ENCODE data around the gene COL8A2. TPM values are rescaled to one million over a fixed set of nuclear protein-coding genes. Genes with fewer than 3 reads are reported as not detected.

The COL8A2 gene
- polyA plus RNA-seq, 3 donors = 0.90 to 3.0 (median 1.6) TPM

- H3K36me3 ChIP-seq (replicated peaks in 1 of 2; ENCODE audit: control insufficient read depth in 1 of 2, insufficient read depth in 2 of 2, low read length in 2 of 2) = peaks cover 19 to 28% of the 10 kb centered on the region in 2 donors
- H3K9ac ChIP-seq (ENCODE audit: insufficient read depth, low read length, poor library complexity, severe bottlenecking) = no peak overlapping the region
- H3K4me1 ChIP-seq (ENCODE audit: control insufficient read depth in 1 of 2, insufficient read depth in 2 of 2, low read length in 2 of 2) = peaks cover 14 to 23% of the 10 kb centered on the region in 2 donors
- H3K4me3 Mint-ChIP-seq = no peak overlapping the region
- H2AFZ ChIP-seq (ENCODE audit: insufficient read depth, low read depth, low read length, poor library complexity, severe bottlenecking) = no peak overlapping the region
- H3K9me3 Mint-ChIP-seq = peaks cover 0 to 9% (median 3%) of the 10 kb centered on the region in 7 donors
- no peaks in the 10 kb centered on the region for H3K27me3 ChIP-seq (ENCODE audit: control insufficient read depth in 2 of 2, insufficient read depth in 2 of 2, low read length in 2 of 2)
- intact Hi-C loops (cut with micrococcal nuclease) = no loop called here
- H3K27ac ChIP-seq (ENCODE audit: low read depth in 1 of 2, low read length in 2 of 2) = peak overlapping the region in 1 of 2 donors; percentile 1
- H3K9me3 ChIP-seq (replicated peaks in 1 of 2; ENCODE audit: control insufficient read depth in 1 of 2, insufficient read depth in 1 of 2, low read length in 2 of 2) = peaks cover 0 to 5% of the 10 kb centered on the region in 2 donors
- peak overlapping the region in 3 of 7 donors; percentile 10 to 75 (median 73) for H3K27ac Mint-ChIP-seq
- H4K20me1 ChIP-seq (ENCODE audit: insufficient read depth, low read length) = no peaks in the 10 kb centered on the region
- H3K27me3 Mint-ChIP-seq (ENCODE audit: low read depth in 3 of 3) = no peaks in the 10 kb centered on the region
- no peak for TF ChIP-seq CTCF (IDR thresholded peaks at IDR 0.05)
- peak overlapping the region; percentile 20 for H3K4me2 ChIP-seq (replicated peaks; ENCODE audit: extremely low read depth, low read length, poor library complexity, severe bottlenecking)
- H3K79me2 ChIP-seq (ENCODE audit: insufficient read depth, low read length) = no peaks in the 10 kb centered on the region
- H3K36me3 Mint-ChIP-seq = peaks cover 29 to 42% of the 10 kb centered on the region in 2 donors
- DNase-seq = peak; percentile 9 to 38 (median 19)
- H3K4me1 Mint-ChIP-seq = peaks cover 24% of the 10 kb centered on the region
- no peak overlapping the region for H3K4me3 ChIP-seq (replicated peaks in 1 of 3; ENCODE audit: low read depth in 2 of 3, low read length in 3 of 3)
These were observed 73.2 kb downstream of the COL8A2 start for GRCh38 chr1:36051821-36052220.

Other genes with a start within 250 kb of the COL8A2 start
- 10 to 100 TPM; 10.9 to 19.4 (median 13.9) TPM for gene AGO1, start 242.0 kb downstream of the COL8A2 start, polyA plus RNA-seq
- 1 to 10 TPM; 6.3 to 9.0 (median 8.3) TPM for gene AGO3, start 194.1 kb downstream of the COL8A2 start, polyA plus RNA-seq
- under 1 TPM in 1 of 3 donors, not detected in 2; 0.23 TPM for gene TEKT2, start 41.1 kb downstream of the COL8A2 start, polyA plus RNA-seq
- 10 to 100 TPM; 13.4 to 30.6 (median 21.9) TPM for gene ADPRS, start 36.3 kb downstream of the COL8A2 start, polyA plus RNA-seq
- 100 to 1,000 TPM in 2 of 3 donors, 10 to 100 TPM in 1; 61.1 to 136 (median 125) TPM for gene TRAPPC3, start 24.3 kb upstream of the COL8A2 start, polyA plus RNA-seq
- gene MAP7D1, start 30.9 kb upstream of the COL8A2 start, polyA plus RNA-seq = 100 to 1,000 TPM in 1 of 3 donors, 10 to 100 TPM in 2; 12.3 to 153 (median 13.6) TPM
- gene THRAP3, start 99.2 kb upstream of the COL8A2 start, polyA plus RNA-seq = 10 to 100 TPM; 30.1 to 63.4 (median 35.7) TPM
- gene SH3D21, start 181.1 kb upstream of the COL8A2 start, polyA plus RNA-seq = under 1 TPM in 1 of 3 donors, not detected in 2; 0.56 TPM
- 10 to 100 TPM; 13.7 to 19.1 (median 16.6) TPM for gene EVA1B, start 198.4 kb upstream of the COL8A2 start, polyA plus RNA-seq

Data from CD14-positive monocyte (primary cell).